Measurements from ENCODE around the gene RNF225.

RNF225 gene

DNA sequence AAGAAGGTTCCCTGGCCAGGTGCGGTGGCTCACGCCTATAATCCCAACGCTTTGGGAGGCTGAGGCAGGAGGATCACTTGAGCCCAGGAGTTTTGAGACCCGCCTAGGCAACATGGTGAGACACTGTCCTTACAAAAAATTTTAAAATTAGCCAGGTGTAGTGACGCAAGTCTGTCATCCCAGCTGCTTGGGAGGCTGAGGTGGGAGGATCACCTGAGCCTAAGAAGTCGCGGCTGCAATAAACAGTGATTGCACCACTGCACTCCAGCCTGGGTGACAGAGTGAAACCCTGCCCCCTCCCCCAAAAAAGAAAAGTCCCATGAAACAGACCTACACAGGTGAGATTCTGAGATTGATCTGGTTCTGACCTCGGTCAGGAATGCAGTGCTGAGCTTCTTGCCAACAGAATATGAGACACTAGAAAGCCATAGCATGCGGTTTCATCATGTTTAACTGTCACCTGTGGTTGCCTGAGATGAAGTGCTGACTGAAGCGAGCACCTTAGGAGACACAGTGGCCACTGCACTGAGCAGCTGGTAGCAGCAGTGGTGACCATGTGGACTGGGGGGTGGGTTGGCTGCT, 40.1 kb upstream of the RNF225 start:
- TF ChIP-seq, protein P1, sequence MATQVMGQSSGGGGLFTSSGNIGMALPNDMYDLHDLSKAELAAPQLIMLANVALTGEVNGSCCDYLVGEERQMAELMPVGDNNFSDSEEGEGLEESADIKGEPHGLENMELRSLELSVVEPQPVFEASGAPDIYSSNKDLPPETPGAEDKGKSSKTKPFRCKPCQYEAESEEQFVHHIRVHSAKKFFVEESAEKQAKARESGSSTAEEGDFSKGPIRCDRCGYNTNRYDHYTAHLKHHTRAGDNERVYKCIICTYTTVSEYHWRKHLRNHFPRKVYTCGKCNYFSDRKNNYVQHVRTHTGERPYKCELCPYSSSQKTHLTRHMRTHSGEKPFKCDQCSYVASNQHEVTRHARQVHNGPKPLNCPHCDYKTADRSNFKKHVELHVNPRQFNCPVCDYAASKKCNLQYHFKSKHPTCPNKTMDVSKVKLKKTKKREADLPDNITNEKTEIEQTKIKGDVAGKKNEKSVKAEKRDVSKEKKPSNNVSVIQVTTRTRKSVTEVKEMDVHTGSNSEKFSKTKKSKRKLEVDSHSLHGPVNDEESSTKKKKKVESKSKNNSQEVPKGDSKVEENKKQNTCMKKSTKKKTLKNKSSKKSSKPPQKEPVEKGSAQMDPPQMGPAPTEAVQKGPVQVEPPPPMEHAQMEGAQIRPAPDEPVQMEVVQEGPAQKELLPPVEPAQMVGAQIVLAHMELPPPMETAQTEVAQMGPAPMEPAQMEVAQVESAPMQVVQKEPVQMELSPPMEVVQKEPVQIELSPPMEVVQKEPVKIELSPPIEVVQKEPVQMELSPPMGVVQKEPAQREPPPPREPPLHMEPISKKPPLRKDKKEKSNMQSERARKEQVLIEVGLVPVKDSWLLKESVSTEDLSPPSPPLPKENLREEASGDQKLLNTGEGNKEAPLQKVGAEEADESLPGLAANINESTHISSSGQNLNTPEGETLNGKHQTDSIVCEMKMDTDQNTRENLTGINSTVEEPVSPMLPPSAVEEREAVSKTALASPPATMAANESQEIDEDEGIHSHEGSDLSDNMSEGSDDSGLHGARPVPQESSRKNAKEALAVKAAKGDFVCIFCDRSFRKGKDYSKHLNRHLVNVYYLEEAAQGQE (IDR thresholded peaks at IDR 0.05; ENCODE audit: low read depth), result no peak
- TF ChIP-seq YY1 (IDR thresholded peaks at IDR 0.05; ENCODE audit: low read depth) (no peak), TAF1 (IDR thresholded peaks at IDR 0.05; ENCODE audit: low read depth) (no peak), FOXM1 (IDR thresholded peaks at IDR 0.05; ENCODE audit: borderline replicate concordance, low read depth) (no peak), TEAD4 (IDR thresholded peaks at IDR 0.05) (no peak), CREB1 (IDR thresholded peaks at IDR 0.05; ENCODE audit: low read depth) (no peak), NFIC (IDR thresholded peaks at IDR 0.05) (no peak), CEBPB (IDR thresholded peaks at IDR 0.05) (no peak), RAD21 (IDR thresholded peaks at IDR 0.05; ENCODE audit: low read depth) (no peak), TCF12 (IDR thresholded peaks at IDR 0.05; ENCODE audit: low read depth) (no peak), EP300 (IDR thresholded peaks at IDR 0.05; ENCODE audit: borderline replicate concordance) (no peak), ZBTB7A (IDR thresholded peaks at IDR 0.05; ENCODE audit: low read depth) (no peak), EGR1 (IDR thresholded peaks at IDR 0.05) (no peak)
- TF ChIP-seq, protein P2, sequence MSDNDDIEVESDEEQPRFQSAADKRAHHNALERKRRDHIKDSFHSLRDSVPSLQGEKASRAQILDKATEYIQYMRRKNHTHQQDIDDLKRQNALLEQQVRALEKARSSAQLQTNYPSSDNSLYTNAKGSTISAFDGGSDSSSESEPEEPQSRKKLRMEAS (IDR thresholded peaks at IDR 0.05), result no peak
- TF ChIP-seq, protein P3, sequence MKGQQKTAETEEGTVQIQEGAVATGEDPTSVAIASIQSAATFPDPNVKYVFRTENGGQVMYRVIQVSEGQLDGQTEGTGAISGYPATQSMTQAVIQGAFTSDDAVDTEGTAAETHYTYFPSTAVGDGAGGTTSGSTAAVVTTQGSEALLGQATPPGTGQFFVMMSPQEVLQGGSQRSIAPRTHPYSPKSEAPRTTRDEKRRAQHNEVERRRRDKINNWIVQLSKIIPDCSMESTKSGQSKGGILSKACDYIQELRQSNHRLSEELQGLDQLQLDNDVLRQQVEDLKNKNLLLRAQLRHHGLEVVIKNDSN (IDR thresholded peaks at IDR 0.05), result no peak

DNA sequence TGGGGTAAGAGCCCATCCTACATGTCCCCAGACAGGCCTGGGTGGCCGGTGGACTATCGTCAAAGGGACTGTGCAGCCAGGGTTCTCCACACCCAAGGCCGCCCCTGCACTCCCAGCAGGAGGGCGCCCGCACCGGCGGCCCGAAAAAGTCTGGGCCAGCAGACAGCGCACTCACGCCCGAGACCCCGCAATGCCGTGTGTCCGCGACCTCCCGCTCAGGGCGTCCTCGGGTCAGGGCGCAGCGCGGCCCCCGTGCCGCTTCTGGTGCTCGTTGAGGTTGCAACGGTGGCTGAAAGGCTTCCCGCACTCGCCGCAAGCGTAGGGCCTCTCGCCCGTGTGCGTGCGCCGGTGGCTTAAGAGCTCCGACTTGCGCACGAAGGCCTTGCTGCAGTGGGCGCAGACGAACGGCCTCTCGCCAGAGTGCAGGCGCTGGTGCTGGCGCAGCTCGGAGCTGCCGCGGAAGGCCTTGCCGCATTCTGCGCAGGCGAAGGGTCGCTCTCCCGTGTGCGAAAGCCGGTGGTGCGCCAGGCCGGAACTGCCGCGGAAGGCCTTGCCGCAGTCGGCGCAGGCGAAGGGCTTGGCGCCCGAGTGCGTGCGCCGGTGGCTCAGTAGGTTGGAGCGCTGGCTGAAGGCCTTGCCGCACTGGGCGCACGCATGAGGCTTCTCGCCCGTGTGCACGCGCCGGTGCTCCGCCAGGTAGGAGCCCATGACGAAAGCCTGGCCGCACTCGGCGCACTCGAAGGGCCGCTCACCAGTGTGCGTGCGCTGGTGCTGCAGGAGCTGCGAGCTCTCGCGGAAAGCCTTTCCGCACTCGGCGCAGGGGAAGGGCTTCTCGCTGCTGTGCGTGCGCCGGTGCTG, 39.3 kb upstream of the RNF225 start:
- TF ChIP-seq TCF12 (IDR thresholded peaks at IDR 0.05; ENCODE audit: low read depth) (no peak), EGR1 (IDR thresholded peaks at IDR 0.05) (no peak), ZBTB7A (IDR thresholded peaks at IDR 0.05; ENCODE audit: low read depth) (no peak), EP300 (IDR thresholded peaks at IDR 0.05; ENCODE audit: borderline replicate concordance) (no peak), FOXM1 (IDR thresholded peaks at IDR 0.05; ENCODE audit: borderline replicate concordance, low read depth) (no peak), TEAD4 (IDR thresholded peaks at IDR 0.05) (no peak), CREB1 (IDR thresholded peaks at IDR 0.05; ENCODE audit: low read depth) (no peak), TAF1 (IDR thresholded peaks at IDR 0.05; ENCODE audit: low read depth) (no peak), RAD21 (IDR thresholded peaks at IDR 0.05; ENCODE audit: low read depth) (no peak), YY1 (IDR thresholded peaks at IDR 0.05; ENCODE audit: low read depth) (no peak), NFIC (IDR thresholded peaks at IDR 0.05) (no peak), CEBPB (IDR thresholded peaks at IDR 0.05) (no peak)
- TF ChIP-seq, protein P1 (IDR thresholded peaks at IDR 0.05; ENCODE audit: low read depth), result no peak
- TF ChIP-seq, protein P3 (IDR thresholded peaks at IDR 0.05), result no peak
- TF ChIP-seq, protein P2 (IDR thresholded peaks at IDR 0.05), result no peak

DNA sequence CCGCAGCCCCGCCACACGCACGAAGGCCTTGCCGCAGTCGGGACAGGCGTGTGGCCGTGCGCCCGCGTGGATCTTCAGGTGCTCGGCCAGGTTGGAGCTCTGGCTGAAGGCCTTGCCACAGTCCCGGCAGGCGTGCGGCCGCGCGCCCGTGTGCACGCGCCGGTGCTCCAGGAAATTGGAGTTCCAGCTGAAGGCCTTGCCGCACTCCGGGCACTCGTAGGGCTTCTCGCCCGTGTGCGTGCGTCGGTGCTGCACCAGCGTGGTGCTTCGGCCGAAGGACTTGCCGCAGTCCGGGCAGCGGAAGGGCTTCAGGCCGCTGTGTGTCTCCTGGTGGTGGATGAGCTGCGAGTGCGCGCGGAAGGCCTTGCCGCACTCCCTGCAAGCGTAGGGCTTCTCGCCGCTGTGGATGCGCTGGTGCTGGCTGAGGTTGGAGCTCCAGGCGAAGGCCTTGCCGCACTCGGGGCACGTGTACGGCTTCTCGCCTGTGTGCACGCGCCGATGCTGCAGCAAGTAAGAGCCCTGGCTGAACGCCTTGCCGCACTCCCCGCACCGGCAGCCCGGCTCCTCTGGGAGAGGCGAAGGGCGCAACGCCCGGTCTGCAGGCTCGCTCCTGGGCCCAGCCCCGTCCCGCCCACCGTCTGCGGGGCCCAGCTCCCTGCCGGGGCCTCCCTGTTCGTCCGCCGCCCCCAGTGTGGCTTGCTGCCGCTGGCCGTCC, 38.5 kb upstream of the RNF225 start:
- TF ChIP-seq, protein P2 (IDR thresholded peaks at IDR 0.05), result no peak
- TF ChIP-seq, protein P1 (IDR thresholded peaks at IDR 0.05; ENCODE audit: low read depth), result no peak
- no peak for TF ChIP-seq RAD21 (IDR thresholded peaks at IDR 0.05; ENCODE audit: low read depth)
- TF ChIP-seq CEBPB (IDR thresholded peaks at IDR 0.05), result no peak
- TF ChIP-seq FOXM1 (IDR thresholded peaks at IDR 0.05; ENCODE audit: borderline replicate concordance, low read depth), result no peak
- no peak for TF ChIP-seq CREB1 (IDR thresholded peaks at IDR 0.05; ENCODE audit: low read depth)
- no peak for TF ChIP-seq TAF1 (IDR thresholded peaks at IDR 0.05; ENCODE audit: low read depth)
- no peak for TF ChIP-seq NFIC (IDR thresholded peaks at IDR 0.05)

Measured in Ishikawa (cell line).